Activated T-cell treated with anti-CD3 and anti-CD28 coated beads, Interleukin-2, amount 50 U/mL, for 24 hours (primary cell): ENCODE results near the gene BANP.
"Not testable (repeated sequence)": the region's sequence is repeated elsewhere in the genome, so short reads cannot be mapped to it uniquely, and the experiment has no call there.

Source experiments
- DNase-seq: peaks from one replicate; pipeline ENCODE4 v3.0.0-alpha.2; 2020
- H3K27ac Mint-ChIP-seq: 2 replicates; pipeline ENCODE4 v1.8.0; 2020; ENCODE audit warnings: mild to moderate bottlenecking, mixed read lengths
- H3K27me3 Mint-ChIP-seq: 2 replicates; pipeline ENCODE4 v1.8.0; 2020; ENCODE audit warnings: mixed read lengths
- H3K36me3 Mint-ChIP-seq: 2 replicates; pipeline ENCODE4 v1.8.0; 2020; ENCODE audit warnings: low read depth, mixed read lengths
- H3K4me1 Mint-ChIP-seq: 2 replicates; pipeline ENCODE4 v1.8.0; 2020; ENCODE audit warnings: low read depth, mixed read lengths
- H3K4me3 Mint-ChIP-seq: 2 replicates; pipeline ENCODE4 v1.8.0; 2020; ENCODE audit warnings: mild to moderate bottlenecking, moderate library complexity, mixed read lengths
- H3K9me3 Mint-ChIP-seq: 2 replicates; pipeline ENCODE4 v1.8.0; 2020; ENCODE audit warnings: mixed read lengths

BANP gene, protein sequence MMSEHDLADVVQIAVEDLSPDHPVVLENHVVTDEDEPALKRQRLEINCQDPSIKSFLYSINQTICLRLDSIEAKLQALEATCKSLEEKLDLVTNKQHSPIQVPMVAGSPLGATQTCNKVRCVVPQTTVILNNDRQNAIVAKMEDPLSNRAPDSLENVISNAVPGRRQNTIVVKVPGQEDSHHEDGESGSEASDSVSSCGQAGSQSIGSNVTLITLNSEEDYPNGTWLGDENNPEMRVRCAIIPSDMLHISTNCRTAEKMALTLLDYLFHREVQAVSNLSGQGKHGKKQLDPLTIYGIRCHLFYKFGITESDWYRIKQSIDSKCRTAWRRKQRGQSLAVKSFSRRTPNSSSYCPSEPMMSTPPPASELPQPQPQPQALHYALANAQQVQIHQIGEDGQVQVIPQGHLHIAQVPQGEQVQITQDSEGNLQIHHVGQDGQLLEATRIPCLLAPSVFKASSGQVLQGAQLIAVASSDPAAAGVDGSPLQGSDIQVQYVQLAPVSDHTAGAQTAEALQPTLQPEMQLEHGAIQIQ

DNA sequence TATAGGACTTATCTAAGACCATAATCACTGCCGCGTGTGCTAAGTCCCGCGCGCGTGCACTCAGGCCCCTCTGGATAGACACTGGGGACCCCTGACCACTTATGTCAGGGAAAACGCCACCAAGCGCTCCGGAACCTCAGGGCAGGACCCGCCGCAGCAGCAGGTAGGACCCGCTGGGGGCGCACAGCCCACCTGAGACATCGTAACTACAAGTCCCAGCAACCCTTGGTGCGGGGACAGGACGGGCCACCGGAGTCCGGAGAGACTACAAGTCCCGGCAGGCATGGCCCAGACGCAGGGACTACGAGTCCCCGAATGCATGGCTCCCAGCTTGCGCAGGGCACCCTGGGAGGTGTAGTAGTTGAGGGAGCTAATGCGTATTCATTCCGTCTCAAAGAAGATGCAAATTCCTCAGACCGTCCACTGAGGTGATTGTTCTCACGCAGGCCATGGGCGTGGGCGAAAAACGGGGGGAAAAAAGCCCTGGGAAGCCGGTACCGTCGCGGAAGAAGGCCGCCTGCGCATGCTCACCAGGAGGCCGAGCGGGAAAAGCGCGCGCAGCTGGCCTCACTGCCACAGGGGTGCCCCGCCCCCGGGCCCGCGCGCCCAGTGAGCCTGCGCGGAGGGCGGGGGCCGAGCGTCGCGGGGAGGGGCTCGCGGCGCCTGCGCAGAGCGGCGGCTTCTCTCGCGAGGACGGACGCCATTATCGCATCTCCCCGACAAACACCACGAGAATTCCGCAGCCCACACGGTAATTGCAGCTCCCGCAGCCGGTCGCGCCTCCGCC, at the start of gene BANP:
Gene BANP, plus strand, starts transcription at position 670 of the 787 bp plus-strand sequence. CDS start 23,682 bp downstream, outside the sequence.
- peak within 1 kb of the TSS; percentile 99 for H3K27ac Mint-ChIP-seq
- H3K27me3 Mint-ChIP-seq = no peaks in the 10 kb centered on the region
- peaks cover 41% of the 10 kb centered on the region for H3K36me3 Mint-ChIP-seq
- no peaks in the 10 kb centered on the region for H3K9me3 Mint-ChIP-seq
- H3K4me1 Mint-ChIP-seq = peaks cover 52% of the 10 kb centered on the region
- H3K4me3 Mint-ChIP-seq = peak within 1 kb of the TSS; percentile 91
- DNase-seq = peak; percentile 96

DNA sequence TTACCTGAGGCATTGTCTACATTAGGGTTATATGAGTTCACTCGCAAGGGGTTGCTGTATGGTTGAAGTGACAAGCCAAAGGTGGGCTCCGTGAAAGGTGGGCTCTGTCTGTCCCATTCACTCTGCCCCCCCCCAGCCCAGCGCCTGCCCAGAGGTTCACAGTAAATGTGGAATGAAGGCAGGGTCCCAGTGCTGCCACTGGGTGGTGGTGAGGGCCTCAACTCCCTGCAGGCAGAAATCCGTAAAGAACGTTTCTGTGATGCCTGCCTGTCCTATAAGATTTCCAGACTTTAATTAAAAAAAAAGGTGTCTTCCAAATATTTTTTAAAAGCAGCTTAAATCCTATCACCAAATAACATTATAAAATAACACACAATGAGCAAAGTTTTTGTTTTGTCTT, 46.3 kb upstream of the BANP start:
- not testable (repeated sequence) for H3K27me3 Mint-ChIP-seq, H3K9me3 Mint-ChIP-seq, DNase-seq, H3K36me3 Mint-ChIP-seq, H3K27ac Mint-ChIP-seq, H3K4me3 Mint-ChIP-seq
- peaks cover 41% of the 10 kb centered on the region for H3K4me1 Mint-ChIP-seq

DNA sequence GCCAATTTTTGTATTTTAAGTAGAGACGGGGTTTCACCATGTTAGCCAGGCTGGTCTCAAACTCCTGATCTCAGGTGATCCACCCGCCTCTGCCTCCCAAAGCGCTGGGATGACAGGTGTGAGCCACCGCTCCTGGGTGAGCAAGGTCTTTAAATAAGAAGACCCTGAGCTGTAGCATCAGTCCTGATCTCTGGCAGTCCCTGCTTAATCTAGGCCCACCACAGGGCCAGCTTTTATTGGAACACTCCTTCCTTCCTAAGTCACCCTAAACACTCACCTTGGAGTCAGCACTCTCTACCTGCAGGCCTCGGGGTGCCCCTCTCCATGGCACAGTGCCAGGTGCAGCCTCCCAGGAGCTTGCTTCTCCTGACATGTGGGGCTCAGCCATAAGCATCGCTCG, 45.7 kb upstream of the BANP start:
- H3K36me3 Mint-ChIP-seq, H3K4me3 Mint-ChIP-seq, H3K9me3 Mint-ChIP-seq, H3K27ac Mint-ChIP-seq, DNase-seq, H3K27me3 Mint-ChIP-seq: not testable (repeated sequence)
- peaks cover 37% of the 10 kb centered on the region for H3K4me1 Mint-ChIP-seq

DNA sequence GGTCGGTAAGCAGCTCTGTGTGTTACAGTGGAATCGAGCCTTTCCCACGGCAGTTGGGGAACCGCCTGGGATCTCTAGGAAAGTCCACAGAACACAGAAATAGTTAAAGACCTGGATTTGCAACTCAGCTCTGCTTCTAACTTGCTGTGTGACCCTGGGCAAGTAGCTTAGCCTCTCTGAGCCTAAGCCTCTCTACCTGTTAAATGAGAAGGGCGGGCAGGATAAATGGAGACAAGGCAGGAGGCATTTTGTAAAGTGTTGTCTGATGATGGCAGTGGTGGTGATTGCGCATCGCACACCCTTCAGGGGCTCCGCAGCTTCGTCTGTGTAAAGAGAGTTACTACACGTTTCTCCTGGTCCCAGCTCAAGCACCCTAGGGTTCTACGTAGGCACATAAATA, 43.1 kb upstream of the BANP start:
- not testable (repeated sequence) for DNase-seq, H3K4me3 Mint-ChIP-seq, H3K9me3 Mint-ChIP-seq, H3K27me3 Mint-ChIP-seq, H3K36me3 Mint-ChIP-seq
- Mint-ChIP-seq H3K27ac (peak overlapping the region; percentile 89), H3K4me1 (peaks cover 29% of the 10 kb centered on the region)

DNA sequence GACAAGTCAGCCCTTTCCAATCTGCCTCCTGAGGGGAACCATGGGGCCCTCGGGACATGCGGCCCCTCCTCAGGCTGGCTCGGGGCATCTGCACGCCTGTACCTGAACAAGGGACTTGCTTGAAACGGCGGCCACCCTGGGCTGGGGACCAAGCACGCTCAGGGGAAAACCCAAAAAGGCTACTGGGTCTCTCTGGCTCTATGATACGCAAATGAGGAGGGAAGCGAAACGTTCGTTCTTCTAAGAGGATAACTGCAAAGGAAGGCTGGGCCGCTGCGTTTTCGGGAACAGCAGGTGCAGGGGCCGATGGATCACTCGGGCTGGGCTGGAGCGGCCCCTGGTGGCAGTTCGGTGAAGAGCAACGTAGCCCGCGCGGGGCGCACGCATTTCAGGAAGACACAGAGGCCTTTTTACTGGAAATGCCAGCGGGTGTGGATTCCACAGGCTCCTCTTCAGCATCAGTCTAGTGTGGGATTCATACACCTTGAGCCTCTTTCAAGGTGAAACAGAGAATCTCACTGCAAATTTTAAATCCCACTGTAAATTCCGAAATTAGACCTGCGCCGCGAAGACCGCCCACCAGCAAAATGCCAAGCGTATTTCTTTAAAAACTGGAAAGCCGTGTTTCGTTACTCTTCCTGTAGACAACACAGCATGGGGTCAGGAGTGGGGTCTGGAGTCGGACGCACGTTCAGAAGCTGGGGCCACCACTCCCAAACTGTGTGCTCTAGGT, 41.9 kb upstream of the BANP start:
- DNase-seq = peak; percentile 95
- Mint-ChIP-seq H3K4me1 (peaks cover 23% of the 10 kb centered on the region), H3K4me3 (peak overlapping the region; percentile 24), H3K27me3 (peaks cover 14% of the 10 kb centered on the region), H3K27ac (peak overlapping the region; percentile 89)
- not testable (repeated sequence) for H3K9me3 Mint-ChIP-seq, H3K36me3 Mint-ChIP-seq

DNA sequence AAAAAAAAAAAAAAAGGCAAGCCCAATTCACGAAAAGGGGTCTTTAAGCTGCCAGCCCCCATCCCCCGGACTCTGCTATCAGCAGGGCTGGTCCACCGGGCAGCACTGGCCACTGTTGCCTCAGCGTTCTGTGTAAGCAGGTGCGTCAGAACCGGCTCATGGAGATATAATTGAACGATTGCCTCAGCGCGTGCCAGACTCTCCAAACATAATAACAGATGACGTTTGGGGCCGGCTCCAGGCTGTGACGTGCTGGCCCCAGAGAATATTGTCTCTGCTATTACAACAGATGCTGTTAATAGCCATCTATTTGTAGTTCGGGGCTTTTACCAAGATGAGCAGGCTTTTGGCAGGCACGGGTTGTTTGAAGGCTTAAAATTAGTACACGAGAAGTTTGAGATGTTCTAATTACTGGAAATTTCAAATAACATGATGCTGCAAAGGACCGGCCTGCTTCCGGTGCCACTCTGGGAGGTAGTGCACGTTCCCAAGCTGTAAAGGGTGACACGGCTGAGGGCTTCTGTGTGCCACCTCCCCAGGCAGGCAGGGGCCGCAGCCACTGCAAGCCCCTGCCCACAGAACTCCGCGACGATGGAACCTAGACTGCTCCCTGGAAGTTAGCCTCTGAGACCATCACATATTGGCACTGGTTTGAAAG, 40.0 kb upstream of the BANP start:
- peaks cover 21% of the 10 kb centered on the region for H3K4me1 Mint-ChIP-seq
- peaks cover 14% of the 10 kb centered on the region for H3K27me3 Mint-ChIP-seq
- not testable (repeated sequence) for H3K36me3 Mint-ChIP-seq, H3K27ac Mint-ChIP-seq, H3K4me3 Mint-ChIP-seq, DNase-seq, H3K9me3 Mint-ChIP-seq

DNA sequence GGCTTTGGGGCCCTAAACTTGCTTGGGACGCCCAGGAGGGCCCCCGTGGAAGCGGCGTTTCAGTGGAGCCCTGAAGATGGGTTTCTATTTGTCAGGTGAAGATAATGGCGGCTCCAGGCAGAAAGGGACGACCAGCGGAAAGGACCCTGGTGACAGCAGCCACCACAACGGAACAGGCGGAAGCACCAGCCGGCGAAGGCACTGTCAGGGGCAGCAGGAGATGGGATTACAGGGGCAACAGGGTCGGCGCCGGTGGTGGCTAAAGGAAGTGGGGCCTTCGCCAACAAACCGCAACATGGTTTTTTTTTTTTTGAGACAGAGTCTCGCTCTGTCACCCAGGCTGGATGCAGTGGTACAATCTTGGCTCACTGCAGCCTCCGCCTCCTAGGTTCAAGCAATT, 38.5 kb upstream of the BANP start:
- H3K27ac Mint-ChIP-seq, H3K4me3 Mint-ChIP-seq: not testable (repeated sequence)

DNA sequence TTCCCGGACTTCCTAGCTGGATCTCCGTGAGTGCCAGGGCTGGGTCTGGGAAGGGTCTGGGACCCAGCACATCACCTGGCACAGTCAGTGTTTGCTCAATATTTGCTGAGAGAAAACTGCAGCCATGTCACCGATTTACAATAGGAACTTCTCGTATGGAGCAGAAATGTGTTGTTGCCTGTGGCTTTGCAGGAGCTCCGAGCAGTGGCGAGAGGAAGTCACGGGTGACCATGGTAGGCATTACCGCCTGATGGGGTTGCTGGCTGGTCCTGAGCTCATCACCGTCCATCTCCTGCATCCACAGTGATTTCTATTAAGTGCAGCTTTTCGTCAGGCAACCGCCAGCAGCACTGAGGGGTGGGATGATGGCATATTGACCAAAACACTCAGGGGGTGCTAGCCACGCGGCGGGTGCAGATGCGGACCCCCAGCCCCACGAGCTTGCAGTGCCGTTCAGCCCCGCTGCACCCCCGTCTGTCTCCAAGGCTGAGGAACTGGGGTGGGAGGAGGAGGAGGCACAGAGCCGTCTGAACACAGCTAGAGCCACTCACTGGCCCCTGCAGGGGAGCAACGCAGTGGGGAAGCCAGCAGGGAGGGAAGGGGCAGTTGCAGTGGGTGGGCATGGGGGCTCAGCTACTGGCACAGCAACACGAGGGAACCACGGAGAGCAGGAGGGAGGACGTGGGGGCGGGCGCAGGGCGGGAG, 37.1 kb upstream of the BANP start:
- not testable (repeated sequence) for DNase-seq, H3K9me3 Mint-ChIP-seq, H3K4me3 Mint-ChIP-seq, H3K4me1 Mint-ChIP-seq, H3K36me3 Mint-ChIP-seq, H3K27ac Mint-ChIP-seq
- peaks cover 25% of the 10 kb centered on the region for H3K27me3 Mint-ChIP-seq

More for the DNA sequence above, 38.5 kb upstream of the BANP start:
- Mint-ChIP-seq H3K27me3 (peaks cover 17% of the 10 kb centered on the region), H3K4me1 (peaks cover 16% of the 10 kb centered on the region)
- not testable (repeated sequence) for H3K36me3 Mint-ChIP-seq, DNase-seq, H3K9me3 Mint-ChIP-seq

DNA sequence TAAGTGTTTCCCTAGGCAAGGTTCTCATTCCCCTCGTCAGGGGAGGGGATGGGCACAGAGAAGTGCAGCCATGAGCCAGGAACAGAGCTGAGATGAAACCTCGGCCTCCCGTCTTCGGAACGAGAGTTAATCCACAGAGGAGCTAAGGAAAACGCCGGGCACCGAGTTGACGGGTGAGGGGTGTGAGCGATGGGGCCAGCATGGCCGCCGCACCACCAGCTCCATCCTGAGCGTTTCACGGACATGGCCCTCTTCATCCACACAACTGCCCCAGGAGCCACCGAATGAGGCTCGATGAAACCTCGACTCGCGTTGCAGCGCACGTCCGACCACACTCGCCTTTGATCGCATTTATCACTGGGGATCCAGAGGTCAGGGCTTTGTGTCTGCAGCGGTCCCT, 36.4 kb upstream of the BANP start:
- no peak overlapping the region for H3K4me3 Mint-ChIP-seq
- peaks cover 3% of the 10 kb centered on the region for H3K4me1 Mint-ChIP-seq
- DNase-seq = no peak
- H3K9me3 Mint-ChIP-seq = no peaks in the 10 kb centered on the region
- peaks cover 25% of the 10 kb centered on the region for H3K27me3 Mint-ChIP-seq
- no peak overlapping the region for H3K27ac Mint-ChIP-seq
- no peaks in the 10 kb centered on the region for H3K36me3 Mint-ChIP-seq

DNA sequence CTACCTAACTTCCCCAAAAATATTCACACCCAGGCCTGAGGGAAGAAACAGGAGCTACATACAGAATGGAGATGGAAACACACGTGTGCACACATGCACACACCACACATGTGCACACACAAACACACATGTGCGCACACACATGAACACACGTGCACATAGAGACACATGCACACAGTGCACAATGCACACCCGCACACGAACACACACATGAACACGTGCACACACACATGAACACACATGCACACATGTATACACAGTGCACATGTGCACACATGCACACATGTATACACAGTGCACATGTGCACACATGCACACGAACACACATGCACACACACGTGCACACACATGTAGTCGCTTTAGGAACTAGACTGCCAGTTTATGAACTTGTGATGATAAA, 33.7 kb upstream of the BANP start:
- H3K4me3 Mint-ChIP-seq = no peak overlapping the region
- H3K36me3 Mint-ChIP-seq = no peaks in the 10 kb centered on the region
- no peak overlapping the region for H3K27ac Mint-ChIP-seq
- peaks cover 3% of the 10 kb centered on the region for H3K4me1 Mint-ChIP-seq
- no peaks in the 10 kb centered on the region for H3K9me3 Mint-ChIP-seq
- no peak for DNase-seq
- peaks cover 22% of the 10 kb centered on the region for H3K27me3 Mint-ChIP-seq

DNA sequence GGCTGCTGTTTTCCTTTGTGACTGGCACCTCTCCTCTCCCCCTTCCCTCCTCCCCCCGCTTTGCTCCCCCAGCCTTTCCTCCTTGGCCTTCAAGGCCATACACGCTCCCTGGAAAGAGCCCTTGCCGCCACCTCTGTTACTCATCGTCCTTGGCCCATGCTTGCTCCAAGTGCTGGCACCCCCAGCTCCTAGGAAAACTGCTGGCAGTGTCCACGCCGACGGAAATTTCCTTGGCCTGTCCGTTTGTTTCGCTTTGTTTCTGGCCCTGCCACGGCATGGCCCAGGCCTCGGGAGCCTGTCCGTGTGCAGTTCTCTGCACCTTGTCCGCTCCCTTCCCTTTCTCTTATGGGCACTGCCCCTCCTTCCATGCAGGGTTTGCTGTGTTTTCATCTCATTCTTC, 32.9 kb upstream of the BANP start:
- no peaks in the 10 kb centered on the region for H3K36me3 Mint-ChIP-seq
- no peaks in the 10 kb centered on the region for H3K9me3 Mint-ChIP-seq
- H3K4me1 Mint-ChIP-seq = peaks cover 3% of the 10 kb centered on the region
- DNase-seq = no peak
- H3K4me3 Mint-ChIP-seq = no peak overlapping the region
- H3K27ac Mint-ChIP-seq = no peak overlapping the region
- peaks cover 19% of the 10 kb centered on the region for H3K27me3 Mint-ChIP-seq

DNA sequence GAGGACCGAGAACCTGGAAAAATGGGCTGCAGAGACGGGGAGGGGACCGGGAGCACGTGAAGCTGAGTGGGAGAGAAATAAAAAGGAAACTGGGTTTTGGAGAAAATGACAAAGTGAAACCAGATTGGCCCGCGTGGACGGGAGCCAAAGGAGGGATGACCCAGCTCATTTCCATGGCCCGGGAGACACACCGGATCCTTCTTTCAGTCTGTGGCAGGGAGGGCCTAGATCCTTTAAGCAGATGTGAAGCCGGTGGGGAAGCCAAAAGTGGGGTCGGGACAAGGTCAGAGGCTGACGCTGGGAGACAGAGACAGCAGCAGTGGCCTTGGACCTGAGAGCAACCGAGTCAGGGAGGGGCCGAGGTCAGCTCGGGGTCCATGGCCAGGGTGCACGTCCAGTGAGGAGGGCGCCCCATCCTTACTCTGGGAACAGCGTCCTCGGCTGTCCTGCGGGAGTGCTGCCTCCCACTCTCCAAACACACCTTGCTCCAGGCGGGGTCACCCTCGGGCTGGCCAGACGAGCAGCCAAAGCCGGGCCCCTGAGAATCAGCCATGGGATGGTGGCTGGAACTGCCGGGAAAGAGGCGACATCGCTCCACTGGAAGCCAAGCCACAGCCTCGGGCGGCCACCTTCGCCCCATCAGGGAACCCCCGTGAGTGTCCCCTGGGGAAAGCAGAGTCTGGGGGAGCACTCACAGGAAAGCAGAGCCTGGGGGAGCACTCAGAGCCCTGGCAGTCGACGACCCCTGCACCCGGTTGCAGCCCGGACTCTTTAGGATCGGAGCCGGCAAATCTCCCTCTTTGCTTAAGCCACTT, 32.2 kb upstream of the BANP start:
- peaks cover 3% of the 10 kb centered on the region for H3K4me1 Mint-ChIP-seq
- H3K27me3 Mint-ChIP-seq = peaks cover 14% of the 10 kb centered on the region
- no peak overlapping the region for H3K27ac Mint-ChIP-seq
- no peaks in the 10 kb centered on the region for H3K9me3 Mint-ChIP-seq
- H3K4me3 Mint-ChIP-seq = no peak overlapping the region
- no peak for DNase-seq
- no peaks in the 10 kb centered on the region for H3K36me3 Mint-ChIP-seq

DNA sequence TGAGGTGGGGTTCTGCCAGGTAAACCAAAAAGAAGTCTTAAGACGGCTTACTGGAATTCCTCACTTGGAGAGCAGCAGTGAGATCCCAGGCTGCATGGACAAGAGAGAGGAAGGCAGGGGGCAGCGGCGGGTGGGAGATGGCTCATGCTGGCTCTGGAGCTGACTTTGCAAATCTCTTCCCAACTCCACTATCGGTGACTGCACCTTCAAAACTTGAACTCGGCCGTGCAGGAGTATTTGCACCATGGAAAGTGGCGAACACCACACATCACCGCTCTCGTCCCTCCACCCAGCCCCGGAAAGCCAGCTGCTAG, 31.6 kb upstream of the BANP start:
- Mint-ChIP-seq H3K4me3 (no peak overlapping the region), H3K27ac (no peak overlapping the region), H3K9me3 (no peaks in the 10 kb centered on the region), H3K4me1 (peaks cover 3% of the 10 kb centered on the region), H3K36me3 (no peaks in the 10 kb centered on the region), H3K27me3 (peaks cover 12% of the 10 kb centered on the region)
- no peak for DNase-seq
